Body of pancreas (tissue), 4 donors: ENCODE results near the gene CHI3L2. TPM values are rescaled to one million over a fixed set of nuclear protein-coding genes. Genes with fewer than 3 reads are reported as not detected.

Experiments used
- ATAC-seq: fragments of 150-250 bp; one replicate; pipeline ENCODE4 v1.9.1; 2016
- DNase-seq, 4 donors: peaks; one replicate each; pipeline ENCODE4 v3.0.0-alpha.2; 2019
- H3K27ac ChIP-seq, 4 donors: fragments of 200-600 bp; sonication (generic); 1 replicate in 3 of 4; 2 replicates in 1 of 4; pipeline versions ENCODE4 v1.5.1 to v1.6.1; 2016 to 2019; ENCODE audit warnings: mild to moderate bottlenecking in 1 of 4, mixed read lengths in 1 of 4, moderate library complexity in 1 of 4
- H3K27me3 ChIP-seq, 2 donors: fragments of 200-600 bp; sonication (generic); one replicate each; pipeline ENCODE4 v1.6.0; 2016; ENCODE audit warnings: mild to moderate bottlenecking in 1 of 2
- H3K36me3 ChIP-seq, 2 donors: fragments of 200-600 bp; sonication (generic); replicated peaks in 1 of 2; 2 replicates each; pipeline ENCODE4 v1.5.1; 2016; ENCODE audit warnings: low read depth in 2 of 2; ENCODE audit not compliant: insufficient read depth in 1 of 2
- H3K4me1 ChIP-seq: fragments of 200-600 bp; sonication (generic); one replicate; pipeline ENCODE4 v1.6.0; 2016
- H3K4me3 ChIP-seq, 2 donors: fragments of 200-600 bp; sonication (generic); 1 replicate in 1 of 2; 2 replicates in 1 of 2; pipeline ENCODE4 v1.5.1; 2016 to 2019
- H3K9me3 ChIP-seq, 3 donors: fragments of 200-600 bp; sonication (generic); 1 replicate in 2 of 3; 2 replicates in 1 of 3; pipeline ENCODE4 v1.5.1; 2016
- POLR2A ChIP-seq, 3 donors: fragments of 450-650 bp; IDR thresholded peaks; one replicate each; pipeline ENCODE4 v1.6.1; 2016; ENCODE audit warnings: antibody characterized with exemption in 3 of 3, mild to moderate bottlenecking in 2 of 3
- WGBS, 2 donors: methylation state at CpG; one replicate each; pipeline ENCODE4 v1.1.5; 2017; 5-methylcytosine and 5-hydroxymethylcytosine counted together
- intact Hi-C: fragments of 100-400 bp; cut with DNase I; formaldehyde crosslinking; loops from one replicate; pipeline ENCODE4 v1.15.1; 2023
- total RNA-seq, 2 donors: library from RNA; depleted of rRNA; stranded (reverse); fragments of >200 nt; gene quantifications; one replicate each; pipeline ENCODE4 v1.1.0, GENCODE V29; 2016
- TF ChIP-seq, protein P1 (sequence below), 7 experiments: fragments of 450-650 bp in 4 of 7; fragments of 200-600 bp in 3 of 7; sonication (generic) in 3 of 7; IDR thresholded peaks; one replicate each; pipeline ENCODE4 v1.5.1; 2016 to 2019; ENCODE audit warnings: antibody characterized with exemption in 7 of 7

CHI3L2 gene
- total RNA-seq, 2 donors from 2014 or later: not detected

- DNase-seq (no peak), ATAC-seq (no peak)
- Histone ChIP-seq H3K27ac (no peak overlapping the region), H3K27me3 (no peaks in the 10 kb centered on the region), H3K36me3 (no peaks in the 10 kb centered on the region), H3K4me3 (no peak overlapping the region), H3K9me3 (no peaks in the 10 kb centered on the region), H3K4me1 (no peaks in the 10 kb centered on the region)
- TF ChIP-seq POLR2A (IDR thresholded peaks at IDR 0.05): no peak
- TF ChIP-seq, protein P1, sequence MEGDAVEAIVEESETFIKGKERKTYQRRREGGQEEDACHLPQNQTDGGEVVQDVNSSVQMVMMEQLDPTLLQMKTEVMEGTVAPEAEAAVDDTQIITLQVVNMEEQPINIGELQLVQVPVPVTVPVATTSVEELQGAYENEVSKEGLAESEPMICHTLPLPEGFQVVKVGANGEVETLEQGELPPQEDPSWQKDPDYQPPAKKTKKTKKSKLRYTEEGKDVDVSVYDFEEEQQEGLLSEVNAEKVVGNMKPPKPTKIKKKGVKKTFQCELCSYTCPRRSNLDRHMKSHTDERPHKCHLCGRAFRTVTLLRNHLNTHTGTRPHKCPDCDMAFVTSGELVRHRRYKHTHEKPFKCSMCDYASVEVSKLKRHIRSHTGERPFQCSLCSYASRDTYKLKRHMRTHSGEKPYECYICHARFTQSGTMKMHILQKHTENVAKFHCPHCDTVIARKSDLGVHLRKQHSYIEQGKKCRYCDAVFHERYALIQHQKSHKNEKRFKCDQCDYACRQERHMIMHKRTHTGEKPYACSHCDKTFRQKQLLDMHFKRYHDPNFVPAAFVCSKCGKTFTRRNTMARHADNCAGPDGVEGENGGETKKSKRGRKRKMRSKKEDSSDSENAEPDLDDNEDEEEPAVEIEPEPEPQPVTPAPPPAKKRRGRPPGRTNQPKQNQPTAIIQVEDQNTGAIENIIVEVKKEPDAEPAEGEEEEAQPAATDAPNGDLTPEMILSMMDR (IDR thresholded peaks at IDR 0.05): no peak
- 77 to 79% methylated on average over 1 of the region's 1 CpG for WGBS, 2 donors
- intact Hi-C loops: no loop called here
These were observed 15.6 kb upstream of the CHI3L2 start for GRCh38 chr1:111211921-111212320.

DNA sequence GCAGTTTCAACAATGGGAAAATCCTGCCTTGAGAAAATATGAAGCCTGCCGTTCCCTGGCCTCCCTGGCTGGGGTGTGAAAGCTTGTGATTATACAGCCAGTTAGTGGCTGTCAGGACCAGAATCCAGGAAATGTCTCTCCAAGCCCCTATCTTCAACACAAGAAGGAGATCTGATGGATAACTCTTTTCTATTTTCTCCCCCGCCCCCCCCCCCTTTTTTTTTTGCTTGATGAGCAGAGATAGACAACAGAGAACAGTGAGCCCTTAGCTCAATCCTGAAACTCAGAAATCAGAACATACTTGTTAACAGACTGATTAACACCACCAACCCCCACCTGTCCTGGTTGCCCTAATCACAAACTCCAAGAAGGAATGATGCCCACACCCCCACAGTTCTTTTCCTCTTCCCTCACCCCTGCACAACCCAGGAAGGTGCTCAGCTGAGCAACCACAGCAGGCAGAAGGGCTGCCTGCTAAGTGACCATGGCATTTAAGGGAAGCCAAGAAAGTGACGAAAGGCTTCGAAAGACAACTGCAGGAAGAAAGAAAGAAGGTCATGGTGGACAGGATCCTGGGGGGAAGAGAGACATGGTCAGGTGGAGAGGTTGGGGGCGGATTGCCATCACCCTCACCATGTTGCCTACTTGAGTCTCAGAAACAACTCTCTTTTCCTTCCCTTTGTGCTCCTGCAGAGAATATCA is 14.7 kb upstream of the CHI3L2 start:
- Histone ChIP-seq H3K36me3 (no peaks in the 10 kb centered on the region), H3K4me3 (no peak overlapping the region), H3K27me3 (no peaks in the 10 kb centered on the region), H3K9me3 (no peaks in the 10 kb centered on the region), H3K4me1 (no peaks in the 10 kb centered on the region), H3K27ac (no peak overlapping the region)
- intact Hi-C loops: no loop called here
- ATAC-seq (no peak), DNase-seq (no peak)
- TF ChIP-seq, protein P1 (IDR thresholded peaks at IDR 0.05): no peak
- WGBS, 2 donors: 84 to 88% methylated on average over 5 of the region's 5 CpGs

GRCh38 chr1:111213412-111213811 is 14.1 kb upstream of the CHI3L2 start:
- no peak overlapping the region for H3K4me3 ChIP-seq
- intact Hi-C loops: no loop called here
- H3K27me3 ChIP-seq: no peaks in the 10 kb centered on the region
- TF ChIP-seq, protein P1 (IDR thresholded peaks at IDR 0.05): no peak
- no peak for TF ChIP-seq POLR2A (IDR thresholded peaks at IDR 0.05)
- no peak overlapping the region for H3K27ac ChIP-seq
- ATAC-seq (no peak), DNase-seq (no peak)
- H3K4me1 ChIP-seq: no peaks in the 10 kb centered on the region
- 72 to 86% methylated on average over 6 of the region's 6 CpGs for WGBS, 2 donors
- H3K36me3 ChIP-seq: no peaks in the 10 kb centered on the region
- H3K9me3 ChIP-seq: no peaks in the 10 kb centered on the region

GRCh38 chr1:111214074-111214801 is 13.3 kb upstream of the CHI3L2 start:
- no peaks in the 10 kb centered on the region for H3K36me3 ChIP-seq
- no peaks in the 10 kb centered on the region for H3K27me3 ChIP-seq
- no peaks in the 10 kb centered on the region for H3K9me3 ChIP-seq
- no peak overlapping the region for H3K4me3 ChIP-seq
- DNase-seq: no peak
- no peak overlapping the region for H3K27ac ChIP-seq
- intact Hi-C loops: no loop called here
- no peaks in the 10 kb centered on the region for H3K4me1 ChIP-seq
- TF ChIP-seq, protein P1 (IDR thresholded peaks at IDR 0.05): no peak
- no peak for TF ChIP-seq POLR2A (IDR thresholded peaks at IDR 0.05)
- ATAC-seq: no peak
- WGBS, 2 donors: 81 to 91% methylated on average over 6 of the region's 6 CpGs
